GM23338 (cell line): ENCODE data around the gene PPP1R9A. TPM values are rescaled to one million over a fixed set of nuclear protein-coding genes. Genes with fewer than 3 reads are reported as not detected.

Experiments used
- ATAC-seq: fragments of 200-7000 bp; cut with Tn5 transposase; 3 replicates; pipeline ENCODE4 v1.9.1; 2020
- DNase-seq: peaks from one replicate; pipeline ENCODE4 v3.0.0-alpha.2; 2015; ENCODE audit warnings: low spot score
- H2AFZ ChIP-seq: fragments of 200-600 bp; sonication (generic); 2 replicates; pipeline ENCODE4 v1.8.0; 2016; ENCODE audit warnings: antibody characterized with exemption, mild to moderate bottlenecking, moderate library complexity
- H3F3A ChIP-seq: fragments of 200-600 bp; sonication (generic); replicated peaks from 2 replicates; pipeline ENCODE4 v1.8.0; 2017; ENCODE audit warnings: antibody characterized with exemption, mixed run types, low read depth
- H3K27ac ChIP-seq: fragments of 200-600 bp; sonication (generic); 2 replicates; pipeline ENCODE4 v1.6.1; 2016; ENCODE audit warnings: low read depth
- H3K27me3 ChIP-seq: fragments of 200-600 bp; sonication (generic); 2 replicates; pipeline ENCODE4 v1.8.0; 2016; ENCODE audit warnings: mild to moderate bottlenecking, mixed run types, moderate library complexity; ENCODE audit not compliant: insufficient read depth
- H3K36me3 ChIP-seq: fragments of 200-600 bp; sonication (generic); 2 replicates; pipeline ENCODE4 v1.8.0; 2016; ENCODE audit warnings: mild to moderate bottlenecking; ENCODE audit not compliant: insufficient read depth
- H3K4me1 ChIP-seq: fragments of 200-600 bp; sonication (generic); 2 replicates; pipeline ENCODE4 v1.8.0; 2016; ENCODE audit warnings: mild to moderate bottlenecking, moderate library complexity; ENCODE audit not compliant: insufficient read depth
- H3K4me2 ChIP-seq: fragments of 200-600 bp; sonication (generic); 2 replicates; pipeline ENCODE4 v1.7.1; 2017; ENCODE audit warnings: mixed run types
- H3K4me3 ChIP-seq: fragments of 200-600 bp; sonication (generic); 2 replicates; pipeline ENCODE4 v1.6.1; 2016; ENCODE audit warnings: mixed run types
- H3K79me2 ChIP-seq: fragments of 200-600 bp; sonication (generic); replicated peaks from 2 replicates; pipeline ENCODE4 v1.8.0; 2017; ENCODE audit warnings: mild to moderate bottlenecking; ENCODE audit not compliant: insufficient read depth
- H3K9me2 ChIP-seq: fragments of 200-600 bp; sonication (generic); 2 replicates; pipeline ENCODE4 v1.8.0; 2017; ENCODE audit not compliant: insufficient read depth
- H4K20me1 ChIP-seq: fragments of 200-600 bp; sonication (generic); replicated peaks from 2 replicates; pipeline ENCODE4 v1.8.0; 2017; ENCODE audit warnings: mild to moderate bottlenecking; ENCODE audit not compliant: insufficient read depth
- H3K27ac Mint-ChIP-seq: 2 replicates; pipeline ENCODE4 v1.8.0; 2020; ENCODE audit warnings: inconsistent platforms, mild to moderate bottlenecking, moderate library complexity, mixed read lengths
- H3K27me3 Mint-ChIP-seq: 3 replicates; pipeline ENCODE4 v1.8.0; 2022; ENCODE audit warnings: low read depth, mild to moderate bottlenecking, moderate library complexity, mixed read lengths, inconsistent platforms; ENCODE audit not compliant: insufficient read depth, poor library complexity
- H3K36me3 Mint-ChIP-seq: 3 replicates; pipeline ENCODE4 v1.8.0; 2021; ENCODE audit warnings: low read depth, mild to moderate bottlenecking, inconsistent platforms, moderate library complexity, mixed read lengths
- H3K4me1 Mint-ChIP-seq: 3 replicates; pipeline ENCODE4 v1.8.0; 2020; ENCODE audit warnings: mild to moderate bottlenecking, inconsistent platforms, mixed read lengths
- H3K4me3 Mint-ChIP-seq: 3 replicates; pipeline ENCODE4 v1.8.0; 2021; ENCODE audit warnings: moderate library complexity, mild to moderate bottlenecking, inconsistent platforms, mixed read lengths
- H3K9me3 Mint-ChIP-seq: 3 replicates; pipeline ENCODE4 v1.8.0; 2020; ENCODE audit warnings: moderate library complexity, mild to moderate bottlenecking, inconsistent platforms, mixed read lengths
- CREB1 ChIP-seq: fragments of 250-450 bp; sonication (Bioruptor Pico); IDR thresholded peaks from 2 replicates; pipeline ENCODE4 v1.5.0; 2020; ENCODE audit warnings: low read depth, mild to moderate bottlenecking, moderate library complexity
- ETS1 ChIP-seq: IDR thresholded peaks from 2 replicates; pipeline ENCODE4 v1.6.1; 2016; ENCODE audit warnings: antibody characterized with exemption
- EZH2 ChIP-seq: fragments of 200-600 bp; sonication (generic); IDR thresholded peaks from one replicate; pipeline ENCODE4 v1.8.0; 2017; ENCODE audit warnings: antibody characterized with exemption, mild to moderate bottlenecking, low read depth; ENCODE audit not compliant: unreplicated experiment
- REST ChIP-seq: IDR thresholded peaks from one replicate; pipeline ENCODE4 v1.6.1; 2018; ENCODE audit warnings: antibody characterized with exemption; ENCODE audit not compliant: unreplicated experiment
- ZNF331 ChIP-seq: fragments of 250-450 bp; sonication (Bioruptor Pico); IDR thresholded peaks from 2 replicates; pipeline ENCODE4 v1.5.0; 2020; ENCODE audit warnings: low read depth, mild to moderate bottlenecking, moderate library complexity
- polyA plus RNA-seq: library from polyadenylated mRNA; unstranded; fragments of >200 nt; fragmentation: Nextera tagmentation; extraction: Ambion mirVana; gene quantifications from 2 replicates; pipeline ENCODE4 v1.2.1, GENCODE V29; 2016
- total RNA-seq: library from RNA; depleted of rRNA; stranded (reverse); fragments of >200 nt; shearing (Covaris generic); gene quantifications from 2 replicates; pipeline ENCODE4 v1.2.3, GENCODE V29; 2014
- TF ChIP-seq, protein P1 (sequence below): fragments of 250-450 bp; sonication (Bioruptor Pico); IDR thresholded peaks from 2 replicates; pipeline ENCODE4 v1.5.0; 2020; ENCODE audit warnings: mild to moderate bottlenecking, moderate library complexity

The PPP1R9A gene
- total and polyA plus RNA-seq, 2 experiments from 2014 or later, result 10.6 to 31.8 TPM

GRCh38 chr7:95290166-95290830 lies 382.9 kb downstream of the PPP1R9A start:
- Histone ChIP-seq H3K4me2 (no peak overlapping the region), H3F3A (no peaks in the 10 kb centered on the region), H3K36me3 (peaks cover 5% of the 10 kb centered on the region; the same call in 1 of the 2 replicates), H4K20me1 (no peaks in the 10 kb centered on the region), H2AFZ (no peak overlapping the region), H3K4me3 (no peak overlapping the region), H3K9me2 (no peaks in the 10 kb centered on the region; the same call in 1 of the 2 replicates), H3K27ac (no peak overlapping the region), H3K79me2 (no peaks in the 10 kb centered on the region), H3K27me3 (no peaks in the 10 kb centered on the region), H3K4me1 (peaks cover 11% of the 10 kb centered on the region; the same call in 1 of the 2 replicates)
- Mint-ChIP-seq H3K36me3 (peaks cover 8% of the 10 kb centered on the region), H3K27me3 (no peaks in the 10 kb centered on the region), H3K27ac (no peak overlapping the region), H3K9me3 (no peaks in the 10 kb centered on the region), H3K4me3 (no peak overlapping the region), H3K4me1 (peaks cover 14% of the 10 kb centered on the region)
- DNase-seq, result no peak
- no peak for ATAC-seq
- no peak for TF ChIP-seq REST
- TF ChIP-seq EZH2, result no peak
- TF ChIP-seq, protein P1, sequence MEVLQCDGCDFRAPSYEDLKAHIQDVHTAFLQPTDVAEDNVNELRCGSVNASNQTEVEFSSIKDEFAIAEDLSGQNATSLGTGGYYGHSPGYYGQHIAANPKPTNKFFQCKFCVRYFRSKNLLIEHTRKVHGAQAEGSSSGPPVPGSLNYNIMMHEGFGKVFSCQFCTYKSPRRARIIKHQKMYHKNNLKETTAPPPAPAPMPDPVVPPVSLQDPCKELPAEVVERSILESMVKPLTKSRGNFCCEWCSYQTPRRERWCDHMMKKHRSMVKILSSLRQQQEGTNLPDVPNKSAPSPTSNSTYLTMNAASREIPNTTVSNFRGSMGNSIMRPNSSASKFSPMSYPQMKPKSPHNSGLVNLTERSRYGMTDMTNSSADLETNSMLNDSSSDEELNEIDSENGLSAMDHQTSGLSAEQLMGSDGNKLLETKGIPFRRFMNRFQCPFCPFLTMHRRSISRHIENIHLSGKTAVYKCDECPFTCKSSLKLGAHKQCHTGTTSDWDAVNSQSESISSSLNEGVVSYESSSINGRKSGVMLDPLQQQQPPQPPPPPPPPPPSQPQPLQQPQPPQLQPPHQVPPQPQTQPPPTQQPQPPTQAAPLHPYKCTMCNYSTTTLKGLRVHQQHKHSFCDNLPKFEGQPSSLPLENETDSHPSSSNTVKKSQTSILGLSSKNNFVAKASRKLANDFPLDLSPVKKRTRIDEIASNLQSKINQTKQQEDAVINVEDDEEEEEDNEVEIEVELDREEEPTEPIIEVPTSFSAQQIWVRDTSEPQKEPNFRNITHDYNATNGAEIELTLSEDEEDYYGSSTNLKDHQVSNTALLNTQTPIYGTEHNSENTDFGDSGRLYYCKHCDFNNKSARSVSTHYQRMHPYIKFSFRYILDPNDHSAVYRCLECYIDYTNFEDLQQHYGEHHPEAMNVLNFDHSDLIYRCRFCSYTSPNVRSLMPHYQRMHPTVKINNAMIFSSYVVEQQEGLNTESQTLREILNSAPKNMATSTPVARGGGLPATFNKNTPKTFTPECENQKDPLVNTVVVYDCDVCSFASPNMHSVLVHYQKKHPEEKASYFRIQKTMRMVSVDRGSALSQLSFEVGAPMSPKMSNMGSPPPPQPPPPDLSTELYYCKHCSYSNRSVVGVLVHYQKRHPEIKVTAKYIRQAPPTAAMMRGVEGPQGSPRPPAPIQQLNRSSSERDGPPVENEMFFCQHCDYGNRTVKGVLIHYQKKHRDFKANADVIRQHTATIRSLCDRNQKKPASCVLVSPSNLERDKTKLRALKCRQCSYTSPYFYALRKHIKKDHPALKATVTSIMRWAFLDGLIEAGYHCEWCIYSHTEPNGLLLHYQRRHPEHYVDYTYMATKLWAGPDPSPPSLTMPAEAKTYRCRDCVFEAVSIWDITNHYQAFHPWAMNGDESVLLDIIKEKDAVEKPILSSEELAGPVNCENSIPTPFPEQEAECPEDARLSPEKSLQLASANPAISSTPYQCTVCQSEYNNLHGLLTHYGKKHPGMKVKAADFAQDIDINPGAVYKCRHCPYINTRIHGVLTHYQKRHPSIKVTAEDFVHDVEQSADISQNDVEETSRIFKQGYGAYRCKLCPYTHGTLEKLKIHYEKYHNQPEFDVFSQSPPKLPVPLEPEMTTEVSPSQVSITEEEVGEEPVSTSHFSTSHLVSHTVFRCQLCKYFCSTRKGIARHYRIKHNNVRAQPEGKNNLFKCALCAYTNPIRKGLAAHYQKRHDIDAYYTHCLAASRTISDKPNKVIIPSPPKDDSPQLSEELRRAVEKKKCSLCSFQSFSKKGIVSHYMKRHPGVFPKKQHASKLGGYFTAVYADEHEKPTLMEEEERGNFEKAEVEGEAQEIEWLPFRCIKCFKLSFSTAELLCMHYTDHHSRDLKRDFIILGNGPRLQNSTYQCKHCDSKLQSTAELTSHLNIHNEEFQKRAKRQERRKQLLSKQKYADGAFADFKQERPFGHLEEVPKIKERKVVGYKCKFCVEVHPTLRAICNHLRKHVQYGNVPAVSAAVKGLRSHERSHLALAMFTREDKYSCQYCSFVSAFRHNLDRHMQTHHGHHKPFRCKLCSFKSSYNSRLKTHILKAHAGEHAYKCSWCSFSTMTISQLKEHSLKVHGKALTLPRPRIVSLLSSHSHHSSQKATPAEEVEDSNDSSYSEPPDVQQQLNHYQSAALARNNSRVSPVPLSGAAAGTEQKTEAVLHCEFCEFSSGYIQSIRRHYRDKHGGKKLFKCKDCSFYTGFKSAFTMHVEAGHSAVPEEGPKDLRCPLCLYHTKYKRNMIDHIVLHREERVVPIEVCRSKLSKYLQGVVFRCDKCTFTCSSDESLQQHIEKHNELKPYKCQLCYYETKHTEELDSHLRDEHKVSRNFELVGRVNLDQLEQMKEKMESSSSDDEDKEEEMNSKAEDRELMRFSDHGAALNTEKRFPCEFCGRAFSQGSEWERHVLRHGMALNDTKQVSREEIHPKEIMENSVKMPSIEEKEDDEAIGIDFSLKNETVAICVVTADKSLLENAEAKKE (CRISPR knock-in tag), result no peak
- TF ChIP-seq CREB1 (CRISPR knock-in tag), result no peak
- no peak for TF ChIP-seq ZNF331
- TF ChIP-seq ETS1, result no peak
